HG03108 (cell line): ENCODE results near the gene UVSSA.
"Not testable (repeated sequence)": the region's sequence is repeated elsewhere in the genome, so short reads cannot be mapped to it uniquely, and the experiment has no call there.

Source experiments
- ATAC-seq: cut with Tn5 transposase; IDR thresholded peaks from one replicate; pipeline ENCODE4 v1.9.1; 2021; ENCODE audit warnings: moderate library complexity; ENCODE audit not compliant: unreplicated experiment

Gene UVSSA

GRCh38 chr4:1330761-1331590, 16.0 kb upstream of the UVSSA start:
- ATAC-seq: no peak

DNA sequence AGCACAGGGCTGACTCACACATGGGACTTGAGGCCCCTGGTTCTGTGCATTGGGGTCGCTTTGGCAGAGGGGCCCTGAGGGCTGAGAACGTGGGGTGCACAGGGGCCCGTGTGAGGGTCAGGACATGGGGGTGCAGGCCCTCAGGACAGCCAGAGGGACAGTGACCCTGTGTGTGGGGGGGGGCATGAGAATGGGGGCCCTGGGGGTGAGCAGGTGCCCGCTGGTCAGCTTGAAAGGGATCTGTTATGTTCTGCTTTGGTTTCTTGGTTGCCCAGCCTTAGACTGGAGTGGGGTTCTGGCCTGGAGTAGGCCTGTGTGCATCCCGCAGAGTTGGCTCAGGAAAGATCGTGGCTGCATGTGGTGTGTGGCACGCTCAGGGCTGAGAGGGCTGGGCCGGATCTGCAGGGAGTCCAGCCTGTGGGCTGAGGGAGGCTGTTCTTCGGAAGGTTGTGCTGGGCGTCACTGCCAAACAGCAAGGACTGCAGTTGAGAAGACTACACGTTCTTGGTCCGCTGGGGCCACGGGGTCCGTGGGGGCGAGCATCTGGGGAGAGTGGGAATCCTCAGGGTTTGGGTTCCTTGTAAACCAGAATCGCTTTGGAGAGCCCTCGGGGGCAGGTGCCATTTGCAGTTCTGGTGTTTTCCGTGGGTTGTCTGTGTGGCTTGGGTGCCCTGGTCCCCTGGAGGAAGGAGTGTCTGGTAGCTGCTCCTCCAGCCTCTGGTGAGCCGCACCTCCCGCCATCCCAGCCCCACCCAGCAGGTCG, 15.2 kb upstream of the UVSSA start:
- no peak for ATAC-seq

GRCh38 chr4:1332686-1333085, 14.3 kb upstream of the UVSSA start:
- ATAC-seq: no peak

- ATAC-seq: no peak
These were observed 13.8 kb upstream of the UVSSA start for GRCh38 chr4:1333256-1333655.

GRCh38 chr4:1333851-1334578, 13.0 kb upstream of the UVSSA start:
- ATAC-seq: not testable (repeated sequence)

- no peak for ATAC-seq
These were observed 12.5 kb upstream of the UVSSA start for GRCh38 chr4:1334579-1334895.

GRCh38 chr4:1335193-1335883, 11.7 kb upstream of the UVSSA start:
- not testable (repeated sequence) for ATAC-seq

DNA sequence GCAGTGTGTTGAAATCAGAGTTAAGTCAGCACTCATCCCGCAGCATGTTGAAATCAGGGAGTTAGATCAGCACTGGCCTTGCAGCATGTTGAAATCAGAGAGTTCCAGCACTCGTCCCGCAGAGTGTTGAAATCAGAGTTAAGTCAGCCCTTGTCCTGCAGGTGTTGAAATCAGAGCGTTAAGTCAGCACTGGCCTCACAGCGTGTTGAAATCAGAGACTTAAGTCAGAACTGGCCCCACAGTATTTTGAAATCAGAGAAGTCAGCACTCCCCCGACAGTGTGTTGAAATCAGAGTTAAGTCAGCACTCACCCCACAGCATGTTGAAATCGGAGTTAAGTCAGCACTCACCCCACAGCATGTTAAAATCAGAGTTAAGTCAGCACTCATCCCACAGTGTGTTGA, 10.9 kb upstream of the UVSSA start:
- ATAC-seq: no peak

GRCh38 chr4:1337376-1337831, 9.6 kb upstream of the UVSSA start:
- no peak for ATAC-seq

- ATAC-seq: no peak
These were observed 8.9 kb upstream of the UVSSA start for GRCh38 chr4:1337951-1338751.

GRCh38 chr4:1338752-1339414, 8.1 kb upstream of the UVSSA start:
- no peak for ATAC-seq

- ATAC-seq: no peak
These were observed 7.5 kb upstream of the UVSSA start for GRCh38 chr4:1339489-1339888.

- no peak for ATAC-seq
These were observed 6.7 kb upstream of the UVSSA start for GRCh38 chr4:1340181-1340747.

- ATAC-seq: no peak
These were observed 6.1 kb upstream of the UVSSA start for GRCh38 chr4:1340861-1341260.

- ATAC-seq: no peak
These were observed 5.0 kb upstream of the UVSSA start for GRCh38 chr4:1342003-1342402.

- no peak for ATAC-seq
These were observed 2.3 kb upstream of the UVSSA start for GRCh38 chr4:1344696-1345095.

- ATAC-seq: no peak
These were observed 866 bp upstream of the UVSSA start for GRCh38 chr4:1345903-1346780.

DNA sequence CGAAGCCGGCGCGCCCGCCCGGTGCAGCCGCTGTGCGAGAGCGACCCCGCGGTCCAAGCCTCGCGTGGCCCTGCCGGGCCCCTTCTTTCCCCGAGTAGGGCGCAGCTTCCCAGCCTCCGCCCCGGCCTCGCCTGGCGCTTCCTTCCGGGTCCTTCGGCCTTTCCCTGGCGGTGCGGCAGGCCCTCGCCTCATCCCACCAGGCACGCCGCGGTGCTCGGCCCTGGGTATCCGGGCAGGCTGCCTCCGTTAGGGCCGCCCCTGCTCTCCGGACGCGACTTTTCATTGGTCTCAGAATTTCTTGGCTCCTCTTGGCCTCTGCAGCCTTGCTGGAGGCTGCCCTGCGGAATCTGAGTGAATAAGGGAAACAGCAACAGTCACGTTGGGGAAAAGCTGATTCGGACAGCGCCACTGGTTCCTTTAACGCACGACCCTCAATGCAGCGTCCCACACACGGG, 429 bp downstream of the UVSSA start:
- peak; percentile 16 for ATAC-seq
